Gastroesophageal sphincter (tissue), 3 donors: ENCODE results near the gene RHBDD1.

Experiments
- CTCF ChIP-seq, 4 experiments: fragments of 200-600 bp in 2 of 4; fragments of 450-650 bp in 2 of 4; sonication (generic) in 1 of 4; IDR thresholded peaks; one replicate each; pipeline ENCODE4 v1.5.1; 2017 to 2019; ENCODE audit warnings: antibody characterized with exemption in 4 of 4, mild to moderate bottlenecking in 2 of 4, moderate library complexity in 2 of 4
- EP300 ChIP-seq: sonication (generic); formaldehyde crosslinking; IDR thresholded peaks from one replicate; pipeline ENCODE4 v1.6.1; 2017; ENCODE audit warnings: antibody characterized with exemption, mild to moderate bottlenecking
- POLR2A ChIP-seq, 2 donors: fragments of 450-650 bp; IDR thresholded peaks; one replicate each; pipeline ENCODE4 v1.6.1; 2017; ENCODE audit warnings: antibody characterized with exemption in 2 of 2, mild to moderate bottlenecking in 2 of 2, moderate library complexity in 1 of 2

GRCh38 chr2:227038550-227039189 lies 202.8 kb downstream of the RHBDD1 start:
- TF ChIP-seq EP300 (no peak), CTCF (IDR thresholded peaks at IDR 0.05) (no peak), POLR2A (IDR thresholded peaks at IDR 0.05) (no peak)
